HG03571 (cell line): ENCODE data around the gene DYSF.
"Not testable (repeated sequence)": the region's sequence is repeated elsewhere in the genome, so short reads cannot be mapped to it uniquely, and the experiment has no call there.

ENCODE experiments used
- ATAC-seq: cut with Tn5 transposase; IDR thresholded peaks from one replicate; pipeline ENCODE4 v1.9.1; 2021; ENCODE audit not compliant: unreplicated experiment

DYSF gene

DNA sequence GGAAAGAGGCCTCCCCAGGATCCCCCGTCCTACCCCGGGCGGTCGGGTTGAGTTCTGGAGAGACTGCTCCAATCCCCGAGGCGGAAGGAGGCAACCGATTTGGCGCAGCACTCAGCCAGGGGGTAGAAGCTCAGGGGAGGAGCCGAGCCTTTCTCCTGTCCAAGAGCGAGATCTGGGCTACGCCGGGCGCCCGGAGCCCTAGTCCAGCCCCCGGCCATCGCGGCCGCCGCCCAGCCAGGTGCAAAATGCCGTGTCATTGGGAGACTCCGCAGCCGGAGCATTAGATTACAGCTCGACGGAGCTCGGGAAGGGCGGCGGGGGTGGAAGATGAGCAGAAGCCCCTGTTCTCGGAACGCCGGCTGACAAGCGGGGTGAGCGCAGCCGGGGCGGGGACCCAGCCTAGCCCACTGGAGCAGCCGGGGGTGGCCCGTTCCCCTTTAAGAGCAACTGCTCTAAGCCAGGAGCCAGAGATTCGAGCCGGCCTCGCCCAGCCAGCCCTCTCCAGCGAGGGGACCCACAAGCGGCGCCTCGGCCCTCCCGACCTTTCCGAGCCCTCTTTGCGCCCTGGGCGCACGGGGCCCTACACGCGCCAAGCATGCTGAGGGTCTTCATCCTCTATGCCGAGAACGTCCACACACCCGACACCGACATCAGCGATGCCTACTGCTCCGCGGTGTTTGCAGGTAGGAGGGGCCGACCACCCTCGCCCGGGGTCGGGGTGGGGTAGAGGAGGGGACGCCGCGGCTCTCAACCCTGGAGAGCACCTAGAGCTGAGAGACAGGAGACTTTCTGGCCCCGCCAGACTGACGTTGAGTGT is at the start of gene DYSF:
Gene DYSF, plus strand, starts transcription at position 158 of the 817 bp plus-strand sequence.
- no peak for ATAC-seq

DNA sequence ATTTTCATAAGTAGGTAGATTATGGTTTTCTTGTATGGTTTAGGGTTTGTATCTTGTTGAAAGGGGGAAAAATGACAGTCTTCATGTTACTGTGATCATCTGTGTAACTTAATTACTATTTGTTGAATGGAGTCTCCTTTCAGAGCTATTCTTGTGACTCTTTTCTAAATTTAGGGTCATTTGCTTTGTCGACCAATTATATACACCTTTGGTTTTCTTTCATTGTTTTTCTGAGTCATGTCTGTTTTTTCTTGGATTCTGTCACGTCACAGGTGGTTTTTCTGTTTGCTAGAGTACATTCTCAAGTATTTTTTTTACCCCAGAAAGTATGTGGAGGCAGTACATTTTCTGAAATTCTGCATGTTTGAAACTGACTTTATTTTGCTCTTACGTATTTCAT is 43.8 kb upstream of the DYSF start:
- ATAC-seq = no peak

GRCh38 chr2:71410696-71411095 is 42.7 kb upstream of the DYSF start:
- no peak for ATAC-seq

GRCh38 chr2:71416866-71417265 is 36.5 kb upstream of the DYSF start:
- not testable (repeated sequence) for ATAC-seq

DNA sequence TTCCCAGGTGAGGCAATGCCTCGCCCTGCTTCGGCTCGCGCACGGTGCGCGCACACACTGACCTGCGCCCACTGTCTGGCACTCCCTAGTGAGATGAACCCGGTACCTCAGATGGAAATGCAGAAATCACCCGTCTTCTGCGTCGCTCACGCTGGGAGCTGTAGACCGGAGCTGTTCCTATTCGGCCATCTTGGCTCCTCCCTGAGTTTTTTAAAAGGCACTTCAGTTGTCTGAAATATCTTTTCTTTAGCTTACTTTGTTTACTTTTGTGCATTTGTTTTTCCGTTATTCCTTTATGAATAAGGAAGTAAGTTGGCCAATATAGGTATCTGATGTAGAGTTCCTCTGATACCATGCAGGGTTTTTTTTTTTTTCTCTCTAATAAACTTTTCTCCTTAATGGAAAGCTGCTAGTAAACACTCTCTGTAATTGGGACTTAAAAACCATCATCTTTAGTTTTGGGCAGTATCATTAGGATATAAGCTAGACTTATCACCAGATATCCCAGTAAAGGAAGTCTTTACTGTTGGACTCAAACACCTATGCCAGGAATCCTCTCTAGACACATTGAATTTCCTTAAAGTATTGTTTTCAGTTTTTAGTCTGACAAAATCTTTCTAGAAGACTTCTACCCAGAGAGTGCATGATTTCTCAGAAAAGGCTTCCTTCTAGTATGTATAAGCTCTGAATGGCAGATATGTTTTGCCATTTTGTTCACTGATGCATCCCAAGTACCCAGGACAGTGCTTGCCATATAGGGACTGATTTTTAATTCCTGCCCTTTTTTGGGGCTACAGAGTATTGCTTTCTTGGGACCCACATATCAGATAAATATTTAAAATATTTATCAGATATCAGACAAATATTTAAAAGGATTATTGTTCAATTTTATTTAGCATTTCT is 35.8 kb upstream of the DYSF start:
- ATAC-seq = no peak

- no peak for ATAC-seq
These were observed 34.2 kb upstream of the DYSF start for GRCh38 chr2:71419145-71419544.

DNA sequence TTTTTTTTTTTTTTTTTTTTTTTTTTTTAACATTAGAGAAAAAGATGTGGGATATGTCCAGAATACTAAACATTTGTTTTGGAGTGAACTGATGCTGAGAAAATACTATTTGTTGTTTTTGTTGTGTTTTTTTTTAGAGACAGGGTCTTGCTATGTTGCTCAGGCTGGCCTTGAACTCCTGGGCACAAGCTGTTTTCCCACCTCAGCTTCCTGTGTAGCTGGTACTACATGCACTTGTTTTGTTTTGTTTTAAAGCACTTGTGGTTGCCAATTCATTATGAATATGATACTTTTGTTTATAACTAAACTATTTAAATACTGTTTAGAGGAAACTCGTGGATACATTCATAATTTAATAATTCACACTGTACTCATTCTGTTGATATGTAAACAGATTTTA is 33.4 kb upstream of the DYSF start:
- ATAC-seq = no peak

DNA sequence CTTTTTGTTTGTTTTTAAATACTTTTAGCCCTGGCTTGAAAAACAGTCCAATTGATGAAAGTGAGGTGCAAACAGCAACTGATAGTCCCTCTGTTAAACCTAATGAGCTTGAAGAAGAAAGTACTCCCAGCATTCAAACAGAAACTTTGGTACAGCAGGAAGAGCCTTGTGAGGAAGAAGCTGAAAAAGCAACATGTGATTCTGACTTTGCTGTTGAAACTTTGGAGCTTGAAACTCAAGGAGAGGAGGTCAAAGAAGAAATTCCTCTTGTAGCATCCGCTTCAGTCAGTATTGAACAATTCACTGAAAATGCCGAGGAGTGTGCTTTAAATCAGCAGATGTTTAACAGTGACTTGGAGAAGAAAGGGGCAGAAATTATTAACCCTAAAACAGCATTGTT is 30.6 kb upstream of the DYSF start:
- no peak for ATAC-seq

DNA sequence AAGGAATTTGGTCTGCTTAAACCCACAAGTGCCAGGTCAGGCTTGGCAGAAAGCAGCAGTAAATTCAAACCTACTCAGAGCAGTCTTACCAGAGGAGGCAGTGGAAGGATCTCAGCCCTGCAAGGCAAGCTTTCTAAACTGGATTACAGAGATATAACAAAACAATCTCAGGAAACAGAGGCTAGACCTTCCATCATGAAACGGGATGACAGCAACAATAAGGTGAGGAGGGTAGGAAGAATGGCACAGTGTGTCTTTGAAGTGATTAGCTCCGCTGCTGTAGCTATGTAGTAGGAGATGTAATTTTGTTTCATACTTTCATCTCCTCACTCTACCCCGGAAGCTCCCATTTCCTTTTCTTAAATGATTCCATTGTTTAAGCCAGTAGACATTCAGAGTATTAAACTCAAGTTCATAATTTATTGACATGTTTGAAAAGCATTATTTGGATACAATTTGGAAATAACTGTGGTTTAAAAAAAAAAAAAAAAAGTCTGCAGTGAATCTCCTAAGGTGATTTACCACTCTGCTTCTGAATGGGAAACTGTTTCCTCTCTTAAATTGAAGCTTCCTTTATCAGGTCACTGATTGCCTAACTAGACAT is 29.4 kb upstream of the DYSF start:
- no peak for ATAC-seq

GRCh38 chr2:71426721-71427120 is 26.6 kb upstream of the DYSF start:
- ATAC-seq = no peak

DNA sequence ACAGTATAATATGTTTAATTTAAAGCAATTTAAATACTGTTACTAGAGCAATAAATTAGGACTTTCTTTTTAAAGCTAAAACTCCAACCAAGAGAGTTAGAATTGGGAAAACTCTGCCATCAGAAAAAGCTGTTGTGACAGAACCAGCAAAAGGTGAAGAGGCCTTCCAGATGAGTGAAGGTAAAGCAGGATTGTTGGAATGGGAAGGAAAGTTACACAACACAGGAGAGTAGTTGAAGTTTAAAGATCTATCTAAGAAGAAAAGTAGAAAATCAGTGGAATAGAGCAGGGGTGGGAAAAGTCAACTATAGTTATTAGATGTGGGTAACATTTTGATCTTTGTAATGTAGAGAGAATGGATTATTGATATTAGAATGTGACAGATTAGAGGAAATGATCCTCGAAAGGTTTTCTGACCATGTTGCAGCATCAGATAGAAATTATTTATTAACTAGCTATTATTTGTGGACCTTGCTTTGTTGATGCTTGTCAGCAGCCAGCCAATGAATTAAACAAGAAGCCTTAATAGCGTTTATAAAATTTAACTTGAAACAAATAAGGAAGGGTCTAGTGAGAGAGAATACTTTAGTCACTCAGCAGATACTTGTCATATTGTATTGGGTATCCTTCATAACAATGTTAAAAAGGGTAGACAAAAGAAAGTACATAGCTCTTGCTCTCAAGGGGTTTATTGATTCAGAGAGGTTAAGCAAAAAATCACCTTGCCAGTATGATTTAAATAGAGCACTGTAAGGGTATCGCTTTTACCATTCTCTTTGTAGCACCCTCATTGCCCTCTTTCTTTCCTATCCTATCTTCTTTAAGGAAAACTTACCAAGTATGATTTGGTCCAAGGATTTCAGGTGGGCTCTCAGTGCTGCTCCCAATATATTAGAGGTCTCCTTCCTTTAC is 24.6 kb upstream of the DYSF start:
- ATAC-seq = no peak

DNA sequence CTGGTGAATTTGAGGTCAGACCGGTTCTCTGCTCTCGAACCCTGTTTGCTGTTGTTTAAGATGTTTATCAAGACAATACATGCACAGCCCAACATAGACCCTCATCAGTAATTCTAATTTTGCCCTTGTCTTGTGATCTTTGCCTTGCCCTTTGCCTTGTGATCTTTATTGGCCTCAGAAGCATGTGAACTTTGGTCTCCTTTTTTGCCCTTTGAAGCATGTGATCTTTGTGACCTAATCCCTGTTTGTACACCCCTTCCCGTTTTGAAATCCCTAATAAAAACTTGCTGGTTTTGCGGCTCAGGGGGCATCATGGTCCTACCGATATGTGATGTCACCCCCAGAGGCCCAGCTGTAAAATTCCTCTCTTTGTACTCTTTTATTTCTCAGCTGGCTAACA is 8.2 kb upstream of the DYSF start:
- ATAC-seq = not testable (repeated sequence)

DNA sequence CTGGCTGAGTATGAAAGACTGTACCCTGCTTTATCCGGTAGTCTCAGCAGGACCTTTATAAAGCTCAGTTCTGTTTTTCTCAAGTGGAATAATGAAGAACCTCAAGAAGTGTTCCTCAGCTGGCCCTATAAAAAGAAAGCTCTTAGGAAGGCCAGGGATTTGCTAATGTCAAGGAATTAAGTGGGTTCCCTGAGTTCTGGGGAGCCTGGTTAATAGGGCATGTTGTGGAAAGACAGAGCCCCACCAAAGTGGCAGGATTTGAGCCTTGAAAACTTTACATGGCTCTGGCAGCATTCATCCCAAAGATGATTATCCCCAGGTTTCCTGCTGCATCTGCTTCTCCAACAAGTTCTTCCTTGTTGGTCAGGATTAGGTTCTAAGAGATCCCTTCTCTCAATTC is 6.9 kb upstream of the DYSF start:
- ATAC-seq = no peak

DNA sequence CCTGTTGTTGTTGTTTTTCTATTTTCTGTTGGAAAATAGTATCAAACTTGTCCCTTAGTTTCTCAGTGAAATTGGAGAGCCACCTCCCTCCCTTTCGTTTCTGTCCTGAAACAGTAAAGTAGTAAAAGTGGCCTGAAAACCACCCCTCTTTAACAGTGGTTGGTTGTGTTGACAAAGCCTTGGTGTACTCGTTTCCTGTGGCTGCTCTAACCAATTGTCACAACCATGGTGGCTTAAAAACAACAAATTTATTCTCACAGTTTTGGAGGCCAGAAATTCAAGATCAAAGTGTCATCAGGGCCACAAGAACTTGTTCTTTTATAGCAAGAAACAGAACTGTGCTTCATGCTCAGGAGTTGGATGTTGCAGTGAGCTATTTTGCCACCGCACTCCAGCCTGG is 4.0 kb upstream of the DYSF start:
- ATAC-seq = no peak

- no peak for ATAC-seq
These were observed 1.7 kb upstream of the DYSF start for GRCh38 chr2:71451705-71452104.

DNA sequence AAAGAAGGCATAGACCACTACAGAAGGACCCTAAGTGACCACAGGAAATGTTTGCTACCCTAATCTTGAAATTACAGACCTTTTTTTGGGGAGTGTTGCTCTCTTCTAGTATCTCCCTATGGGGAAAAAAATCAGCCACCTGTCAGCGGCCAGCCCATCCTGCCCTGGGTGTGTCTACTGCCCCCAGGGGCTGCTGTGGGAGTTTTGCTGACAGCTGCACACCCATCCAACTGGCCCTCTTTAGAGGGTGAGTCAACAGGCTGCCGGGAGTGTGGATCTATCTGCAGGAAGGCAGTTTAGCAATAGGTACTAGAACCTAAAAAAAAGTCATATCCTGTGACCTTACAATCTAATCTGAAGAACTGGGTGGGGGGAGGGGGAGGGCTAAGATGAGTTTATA is 796 bp upstream of the DYSF start:
- no peak for ATAC-seq

- no peak for ATAC-seq
These were observed 1.1 kb downstream of the DYSF start for GRCh38 chr2:71454221-71455010.

DNA sequence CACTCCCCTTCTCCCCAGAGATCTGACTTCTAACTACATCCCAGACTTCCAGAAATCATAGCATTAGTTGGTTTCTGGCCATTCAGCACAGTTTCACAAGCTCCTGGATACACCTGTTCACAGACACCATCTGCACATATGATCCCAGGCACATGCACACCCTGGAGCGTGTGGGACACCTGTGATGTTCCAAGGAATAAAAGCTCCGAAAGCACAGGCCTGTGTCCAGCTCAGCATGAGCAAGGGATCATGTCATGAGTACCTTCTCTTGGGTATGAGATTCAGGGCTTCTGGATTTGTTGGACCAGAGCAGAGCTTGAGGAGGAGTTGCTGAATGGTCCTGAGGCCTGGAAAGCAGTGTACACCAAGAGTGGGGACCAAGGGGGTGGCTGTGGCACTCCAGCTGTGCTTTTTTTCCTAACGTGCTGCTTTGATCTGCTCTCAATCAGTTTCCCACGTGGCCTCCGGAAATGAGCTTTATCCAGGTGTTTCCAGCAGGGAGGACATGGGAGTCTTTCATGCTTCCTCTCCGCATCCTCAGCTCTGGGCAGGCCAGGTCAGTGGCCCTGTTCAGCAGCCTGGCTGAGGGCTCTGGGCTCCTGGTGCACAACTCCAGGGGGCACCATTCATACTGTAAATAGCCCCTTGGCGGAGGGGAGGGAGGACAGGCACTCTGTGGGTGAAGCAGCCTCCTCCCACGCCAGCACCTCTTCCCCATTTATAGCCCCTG is 1.8 kb downstream of the DYSF start:
- ATAC-seq = no peak
